Pons (tissue), 1 donor: ENCODE results near the gene DLGAP1.
A peak's percentile ranks its signal among the peaks of the same experiment; 100 is the strongest.

Experiments used
- DNase-seq: peaks from one replicate; pipeline ENCODE4 v3.0.0-alpha.2; 2016; ENCODE audit warnings: low spot score

The DLGAP1 gene

DNA sequence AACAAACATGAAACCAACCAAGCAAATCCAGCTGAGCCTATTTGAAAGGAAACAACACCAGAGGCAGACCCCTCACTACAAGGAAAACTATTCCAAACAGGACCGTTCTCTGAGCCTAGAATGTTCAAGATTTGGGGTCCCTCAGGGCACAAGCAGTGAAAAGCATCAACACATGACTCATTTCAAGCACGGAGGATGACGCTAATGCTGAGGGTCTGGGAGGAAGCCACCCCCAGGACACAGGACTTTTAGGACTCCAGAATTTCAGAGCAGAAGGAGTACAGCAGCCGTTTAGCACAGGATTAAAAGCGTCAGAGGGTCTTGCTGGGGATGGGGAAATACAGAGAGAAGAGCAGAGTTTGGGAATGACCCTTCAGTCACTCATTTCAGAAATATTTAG, 168.9 kb downstream of the DLGAP1 start:
- no peak for DNase-seq

DNA sequence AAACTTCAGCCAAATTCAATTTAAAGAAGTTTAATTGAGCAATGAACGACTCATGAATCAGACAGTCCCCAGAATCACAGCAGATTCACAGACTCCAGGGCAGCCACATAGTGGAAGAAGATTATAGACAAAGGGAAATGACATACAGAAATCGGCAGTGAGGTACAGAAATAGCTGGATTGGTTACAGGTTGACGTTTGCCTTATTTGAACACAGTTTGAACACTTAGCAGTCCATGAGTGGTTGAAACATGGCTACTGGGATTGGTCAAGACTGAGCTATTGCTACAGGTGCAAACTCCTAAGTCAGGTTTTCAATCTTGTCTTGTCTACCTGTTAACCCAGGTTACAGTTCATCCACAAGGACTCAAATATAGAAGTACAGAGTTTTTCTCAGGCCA, 169.6 kb downstream of the DLGAP1 start:
- DNase-seq: no peak

DNA sequence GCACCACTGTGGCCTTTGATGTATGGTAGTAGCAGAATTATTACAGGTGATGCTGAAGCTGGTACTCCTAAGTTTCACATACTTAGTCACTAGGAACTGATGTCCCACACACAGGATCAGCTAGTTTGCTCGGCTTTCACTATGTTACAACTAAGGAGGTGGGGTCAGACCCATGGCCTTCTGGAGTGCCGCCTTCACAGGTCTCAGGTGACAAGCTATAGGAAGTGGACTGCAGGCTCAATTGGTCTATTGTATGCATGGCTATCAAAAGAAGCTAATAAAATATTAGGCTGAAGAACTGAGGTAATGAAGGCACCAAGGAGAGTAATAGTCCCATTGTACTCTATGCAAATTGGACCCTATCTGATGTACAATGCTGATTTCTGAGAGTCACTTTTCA, 170.6 kb downstream of the DLGAP1 start:
- no peak for DNase-seq

DNA sequence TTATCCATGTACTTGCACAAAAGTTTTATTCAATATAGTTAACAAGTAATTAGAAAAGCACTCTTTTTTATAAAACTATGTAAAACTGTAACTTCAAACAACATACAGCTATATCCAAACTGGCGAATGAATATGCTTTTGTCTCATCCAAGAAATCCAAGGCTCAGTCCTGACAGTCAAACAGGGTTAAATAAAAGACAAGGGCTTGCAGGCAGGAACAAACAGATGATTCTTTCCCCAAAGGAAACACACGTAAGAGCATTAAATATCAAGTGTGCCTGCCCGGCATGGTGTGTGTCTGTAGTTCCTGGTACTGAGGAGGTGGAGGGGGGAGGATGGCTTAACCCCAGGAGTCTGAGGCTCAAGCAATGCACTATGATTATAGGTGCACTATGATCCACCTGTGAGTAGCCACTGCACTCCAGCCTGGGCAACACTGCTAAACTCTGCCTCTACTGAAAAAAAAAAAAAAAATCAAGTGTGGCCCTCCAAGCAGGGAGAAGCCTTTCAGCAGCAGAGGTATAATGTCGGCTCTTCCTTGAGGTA, 171.3 kb downstream of the DLGAP1 start:
- DNase-seq: no peak

DNA sequence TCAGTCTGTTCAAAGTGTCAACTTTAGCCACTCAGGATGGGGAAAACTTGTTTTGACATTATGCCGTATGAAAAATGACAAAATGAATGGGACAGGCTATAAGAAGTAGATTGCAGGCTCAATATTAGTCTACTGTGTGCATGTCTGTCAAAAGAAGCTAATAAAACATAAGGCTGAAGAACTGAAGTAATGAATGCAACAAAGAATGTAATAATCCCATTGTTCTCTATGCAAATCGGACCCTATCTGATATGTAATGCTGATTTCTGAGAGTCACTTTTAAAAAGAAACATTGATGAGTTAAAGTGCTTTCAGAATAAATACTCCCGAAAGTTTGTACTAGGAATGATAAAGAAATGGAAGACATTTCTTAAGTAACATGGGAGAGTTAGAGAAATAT, 172.2 kb downstream of the DLGAP1 start:
- no peak for DNase-seq

DNA sequence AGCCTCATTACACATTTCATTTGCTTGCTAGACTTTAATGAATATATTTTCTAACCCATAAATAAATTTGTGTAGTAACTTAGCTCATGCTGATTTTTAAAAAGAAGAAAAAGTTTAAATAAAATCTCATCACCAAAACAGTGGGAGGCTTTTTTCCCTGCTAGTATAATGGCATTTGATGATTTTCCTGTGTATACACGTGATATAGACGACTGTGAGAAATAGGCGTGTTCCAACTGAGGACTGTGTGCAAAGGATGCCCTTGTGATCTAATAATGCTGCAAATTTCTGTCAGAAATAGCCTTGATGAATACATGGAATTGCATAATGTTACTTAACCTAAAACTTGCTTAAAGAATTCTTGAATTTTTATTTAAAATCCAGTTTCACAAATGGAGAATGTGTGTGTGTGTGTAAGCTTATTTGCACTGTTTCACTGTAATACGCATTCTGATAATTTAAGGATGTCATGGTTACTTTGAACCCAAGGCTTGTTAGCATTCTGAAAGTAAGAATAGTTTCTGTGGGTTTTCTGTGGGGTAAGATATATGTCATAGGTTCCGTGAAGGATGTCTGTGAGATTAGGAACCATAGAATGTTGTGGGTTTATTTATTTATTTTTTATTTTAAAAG, 178.0 kb downstream of the DLGAP1 start:
- no peak for DNase-seq

DNA sequence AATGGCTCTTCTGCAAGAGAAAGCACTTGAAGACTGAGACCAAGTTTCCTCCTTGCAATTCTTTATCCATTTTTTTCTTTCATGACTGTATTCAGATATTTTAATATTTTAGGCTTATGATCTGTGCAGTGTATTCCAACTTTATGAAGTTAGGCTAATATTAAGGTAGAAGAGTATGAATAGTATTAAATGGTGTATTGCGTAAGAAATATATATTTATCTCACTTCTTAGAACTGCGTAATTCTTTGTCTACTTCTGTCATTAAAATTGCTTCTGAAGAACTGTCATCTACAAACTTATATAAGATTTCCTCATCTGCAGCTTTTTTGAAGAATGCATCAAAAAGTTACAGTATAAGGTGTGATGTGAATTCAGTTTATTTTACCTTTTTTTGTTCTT, 183.2 kb downstream of the DLGAP1 start:
- no peak for DNase-seq

DNA sequence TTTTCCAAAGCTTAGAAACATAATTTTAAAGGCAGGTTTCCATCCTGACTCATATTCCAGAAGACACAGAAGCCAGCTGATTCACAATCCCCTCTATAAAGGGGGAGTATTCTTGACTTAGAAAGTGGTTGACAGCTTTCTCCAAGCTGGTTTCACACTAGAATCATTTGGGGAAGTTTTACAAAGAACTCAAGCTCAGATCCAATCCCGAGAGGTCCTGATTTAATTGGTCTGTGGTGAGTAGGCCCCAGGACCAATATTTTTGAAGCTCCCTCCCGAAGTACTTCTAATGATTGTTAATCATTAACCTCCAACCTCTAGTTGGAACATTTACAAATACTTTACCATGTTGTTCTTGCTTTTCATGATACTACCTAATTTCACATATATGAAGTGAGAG, 184.1 kb downstream of the DLGAP1 start:
- no peak for DNase-seq

DNA sequence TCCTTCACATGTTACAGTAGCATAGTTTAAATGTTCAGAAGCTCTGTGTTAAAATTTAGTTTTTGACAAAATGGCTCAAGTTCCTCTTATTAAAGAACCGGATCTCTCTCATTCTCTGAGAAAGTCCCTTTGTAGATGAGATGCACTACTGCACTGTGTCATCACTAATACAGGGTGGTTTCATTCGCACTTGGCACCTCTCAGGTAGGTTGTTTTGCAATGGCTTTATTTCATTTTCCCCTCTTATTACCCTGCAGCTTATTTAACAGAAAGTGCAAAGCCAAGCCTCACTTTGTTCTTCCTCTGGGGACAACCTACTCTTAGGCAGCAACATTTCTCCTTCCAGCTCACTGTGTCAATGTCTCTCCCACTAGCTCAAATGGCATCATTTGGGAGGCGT, 185.1 kb downstream of the DLGAP1 start:
- no peak for DNase-seq

DNA sequence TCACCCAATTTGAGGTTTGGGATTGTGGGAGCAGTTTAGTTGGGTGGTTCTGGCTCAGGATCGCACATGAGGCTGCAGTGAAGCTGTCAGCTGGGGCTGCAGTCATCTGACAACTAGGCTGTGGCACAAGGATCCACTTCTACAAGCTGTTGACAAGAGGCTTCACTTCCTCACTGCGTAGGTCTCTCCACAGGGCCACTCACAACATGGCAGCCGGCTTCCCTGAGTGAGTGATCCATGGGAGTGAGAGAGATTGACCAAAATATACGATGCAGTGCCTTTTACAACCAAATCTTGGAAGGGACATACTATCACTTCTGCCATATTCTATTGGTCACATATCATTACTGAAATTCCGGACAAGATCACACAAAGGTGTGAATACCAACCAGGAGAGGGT, 187.5 kb downstream of the DLGAP1 start:
- DNase-seq: no peak

DNA sequence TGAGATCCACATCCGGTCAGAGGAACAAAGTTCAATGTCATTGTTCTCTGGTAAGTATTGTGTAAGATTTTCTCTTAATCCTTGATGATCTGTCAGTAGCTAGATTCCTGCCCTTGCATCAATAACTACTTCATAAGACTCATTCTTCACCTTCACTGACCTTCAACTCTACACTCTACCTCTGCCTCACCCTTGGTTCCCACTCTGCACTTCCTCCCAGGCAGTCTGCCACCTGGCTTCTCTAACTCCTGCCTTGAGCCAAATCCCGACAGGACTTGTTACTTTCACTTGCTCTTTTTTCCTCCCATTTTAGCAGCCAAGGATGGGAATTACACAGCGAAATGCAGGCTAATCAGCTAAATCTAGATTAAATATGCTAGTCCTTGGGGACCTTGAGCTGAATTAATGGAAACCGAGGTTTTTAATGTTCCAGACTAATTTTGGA, 190.7 kb downstream of the DLGAP1 start:
- peak; percentile 49 for DNase-seq

DNA sequence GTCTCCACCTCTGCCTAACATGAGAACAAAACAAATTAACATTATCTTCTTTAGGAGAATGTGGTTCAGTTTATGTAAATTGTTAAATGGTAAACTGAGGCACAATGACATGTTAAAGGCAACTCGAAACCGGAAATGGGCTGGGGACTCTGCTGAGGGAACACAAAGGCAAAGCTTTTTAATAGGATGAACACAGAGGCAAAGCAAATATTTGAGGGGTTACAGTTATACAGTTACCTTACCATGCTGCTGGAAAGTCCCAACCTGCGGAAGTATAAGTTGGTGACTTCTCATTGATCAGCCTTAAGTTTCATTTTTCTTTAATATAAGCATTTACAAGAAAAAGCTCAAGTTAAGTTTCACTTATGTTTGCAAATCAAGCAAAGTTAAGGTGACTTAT, 195.0 kb downstream of the DLGAP1 start:
- DNase-seq: no peak

DNA sequence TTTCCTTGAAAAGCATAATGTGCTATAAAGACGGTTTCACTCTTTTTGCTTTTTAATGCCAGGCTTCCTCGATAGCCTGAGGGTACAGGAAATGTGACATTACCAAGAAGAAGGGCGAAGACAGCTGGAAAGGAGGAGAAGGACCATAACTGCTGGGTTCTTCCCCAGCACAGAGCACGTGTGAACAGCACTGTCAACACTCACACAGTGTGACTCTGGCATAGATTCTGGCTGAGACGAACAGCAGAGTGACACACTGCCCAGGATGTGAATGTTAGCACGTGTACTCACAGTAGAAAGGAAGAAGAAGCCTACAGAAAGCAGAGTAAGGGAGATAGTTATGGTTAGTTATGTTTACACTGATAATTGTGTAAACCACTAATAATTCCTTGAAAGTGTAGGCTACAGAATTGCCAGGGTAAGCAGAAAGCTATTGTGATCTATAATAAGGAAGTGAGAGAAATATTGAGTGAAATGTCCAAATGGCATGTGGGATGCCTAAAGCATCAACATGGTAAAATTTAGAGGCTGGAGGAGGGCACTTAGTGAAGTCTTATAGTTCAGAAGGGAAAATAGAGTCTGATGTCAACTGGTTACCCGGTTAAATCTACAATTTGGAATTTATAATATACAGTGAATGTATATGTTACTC, 198.2 kb downstream of the DLGAP1 start:
- no peak for DNase-seq

DNA sequence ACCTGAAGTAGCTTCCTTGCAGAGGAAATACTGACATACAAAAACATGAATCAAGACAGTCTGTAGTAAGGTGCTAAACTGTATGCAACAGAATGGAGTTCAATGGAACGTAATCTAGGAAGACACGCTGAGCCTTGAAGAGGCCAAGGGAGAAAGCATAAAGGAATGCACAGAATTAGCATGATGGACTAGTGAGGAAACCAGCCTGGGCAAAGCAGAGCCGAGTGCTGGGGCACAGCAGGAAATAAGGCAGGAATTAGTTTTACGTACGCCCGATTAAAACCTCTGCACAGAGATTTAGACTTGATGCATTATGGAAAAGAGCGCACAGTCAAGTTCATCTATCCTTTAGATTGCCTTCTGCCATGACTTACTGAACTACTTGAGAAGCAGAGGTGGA, 200.3 kb downstream of the DLGAP1 start:
- no peak for DNase-seq

DNA sequence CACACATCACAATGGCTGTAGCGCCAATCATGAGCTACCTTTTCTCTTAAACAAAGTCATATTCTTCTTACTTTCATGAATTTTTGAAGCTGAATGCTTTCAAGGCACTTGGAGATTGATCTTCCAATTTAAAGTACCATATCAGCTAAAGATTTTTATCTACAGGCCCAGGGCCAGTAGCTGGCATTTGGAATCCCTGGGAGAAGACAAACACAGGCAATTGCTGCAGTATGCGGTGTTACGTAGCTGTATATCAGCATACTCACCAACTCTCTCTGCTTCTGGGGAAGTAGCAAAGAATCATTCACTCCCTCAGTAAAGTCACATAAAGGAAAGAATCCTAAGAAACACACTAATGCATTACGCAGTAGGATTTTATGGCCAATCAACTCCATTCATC, 202.3 kb downstream of the DLGAP1 start:
- no peak for DNase-seq

DNA sequence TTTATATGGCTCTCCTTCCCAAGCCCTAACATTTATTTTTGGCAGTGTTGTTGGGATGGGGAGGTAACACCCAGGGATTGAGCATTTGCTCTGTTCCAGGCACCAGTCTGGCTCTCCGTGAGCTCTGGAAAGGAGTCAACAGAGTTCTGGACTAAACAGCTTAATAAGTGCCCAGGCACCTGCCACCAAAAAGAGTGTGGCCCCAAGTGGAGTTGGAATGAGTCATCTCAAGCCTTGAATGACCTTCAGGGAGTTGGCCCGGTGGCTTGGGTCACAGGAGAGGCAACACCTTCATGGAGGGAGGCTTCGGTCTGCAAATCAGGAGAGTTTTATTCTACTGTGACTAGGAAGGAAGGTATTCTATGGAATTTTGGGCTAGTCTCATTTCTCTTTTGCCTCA, 203.2 kb downstream of the DLGAP1 start:
- DNase-seq: peak; percentile 25

DNA sequence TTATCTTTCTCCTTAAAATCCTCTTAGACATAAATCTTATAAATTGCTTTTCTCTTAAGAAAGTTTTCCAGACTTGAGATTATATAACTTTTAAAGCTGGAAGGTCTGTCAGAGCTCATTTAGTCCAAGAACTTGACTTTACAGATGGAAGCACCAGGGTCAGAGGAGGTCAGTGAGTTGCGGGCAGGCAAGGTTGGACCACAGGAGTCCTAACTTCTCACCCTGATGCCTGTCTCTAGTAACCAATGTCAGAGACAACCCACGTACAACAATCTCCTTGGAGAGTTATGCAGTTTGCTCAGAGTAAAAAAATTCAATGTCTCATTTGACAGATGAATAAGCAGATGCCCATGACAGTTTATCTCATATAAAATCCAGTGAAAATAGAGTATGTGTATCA, 203.9 kb downstream of the DLGAP1 start:
- DNase-seq: no peak

DNA sequence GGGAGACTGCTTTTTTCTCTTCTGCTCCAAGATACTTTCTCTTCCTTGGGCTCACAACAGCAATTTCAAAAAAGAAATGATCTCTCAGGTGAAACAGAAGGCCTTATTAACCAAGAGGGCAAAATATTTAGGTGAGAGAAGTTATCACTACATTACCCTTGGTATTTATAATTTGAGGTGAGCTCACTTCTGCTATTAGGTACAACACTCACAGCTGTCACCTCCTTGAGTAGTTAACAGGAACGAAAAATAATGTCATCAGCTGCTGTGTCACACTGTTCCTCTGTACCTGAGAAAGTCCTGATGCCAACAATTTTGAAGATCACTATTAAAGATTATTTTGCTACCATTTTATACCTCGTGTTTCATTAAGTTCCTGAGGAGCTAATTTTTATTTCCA, 205.0 kb downstream of the DLGAP1 start:
- no peak for DNase-seq

DNA sequence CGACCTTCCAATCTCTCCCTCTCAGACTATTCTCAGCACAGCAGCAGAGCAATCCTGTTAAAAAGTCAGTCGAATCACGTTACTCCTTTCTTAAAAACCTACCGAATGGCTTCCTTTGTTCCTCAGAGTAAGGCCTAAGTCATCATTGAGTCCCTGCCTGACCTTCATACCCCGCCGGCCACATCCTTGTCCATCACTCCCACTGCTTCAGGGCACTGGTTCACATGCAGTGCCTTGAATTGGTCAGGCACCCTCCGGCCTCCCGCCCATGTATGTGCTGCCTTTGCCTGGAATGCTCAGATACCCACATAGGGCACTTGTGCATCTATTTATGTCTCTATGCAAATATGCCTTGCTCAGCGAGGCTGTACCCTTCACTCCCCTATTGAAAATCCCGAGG, 206.4 kb downstream of the DLGAP1 start:
- no peak for DNase-seq

DNA sequence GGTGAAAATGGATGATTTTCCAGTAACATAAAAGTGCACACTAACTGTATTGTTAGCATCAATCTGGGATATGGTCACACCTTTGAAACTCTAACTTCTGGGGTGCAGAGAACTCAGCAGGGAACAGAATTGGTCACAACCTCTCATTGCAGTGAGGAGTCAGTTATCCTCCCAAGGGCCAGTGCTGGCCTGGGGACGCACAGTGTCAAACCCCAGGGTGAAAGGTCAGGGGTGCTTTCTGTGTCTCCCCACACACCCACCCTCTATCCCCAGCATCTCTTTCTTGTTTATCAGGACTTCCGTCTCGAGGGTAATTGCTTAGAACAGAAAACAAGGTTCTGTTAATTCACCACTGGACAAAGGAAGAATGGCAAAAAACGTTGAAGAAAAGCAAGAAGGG, 208.7 kb downstream of the DLGAP1 start:
- DNase-seq: no peak

DNA sequence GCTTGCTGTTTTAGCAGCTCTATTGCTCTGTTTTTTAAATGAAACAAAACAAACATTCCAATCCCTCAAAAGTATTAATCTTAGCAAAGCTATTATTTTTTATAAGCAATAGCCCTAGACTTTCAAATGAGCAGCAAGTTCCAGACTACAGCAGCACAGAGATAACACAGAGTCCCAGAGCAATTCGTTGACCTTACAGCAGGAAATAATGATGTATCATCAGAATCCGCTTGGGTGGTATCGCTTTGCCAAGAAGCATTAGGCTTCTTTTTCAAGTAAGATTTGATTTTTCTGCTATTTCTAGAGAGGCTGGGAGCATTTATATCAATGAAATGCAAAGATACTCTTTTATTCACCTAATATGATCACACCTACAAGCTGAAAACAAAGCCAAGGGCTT, 209.7 kb downstream of the DLGAP1 start:
- DNase-seq: no peak

DNA sequence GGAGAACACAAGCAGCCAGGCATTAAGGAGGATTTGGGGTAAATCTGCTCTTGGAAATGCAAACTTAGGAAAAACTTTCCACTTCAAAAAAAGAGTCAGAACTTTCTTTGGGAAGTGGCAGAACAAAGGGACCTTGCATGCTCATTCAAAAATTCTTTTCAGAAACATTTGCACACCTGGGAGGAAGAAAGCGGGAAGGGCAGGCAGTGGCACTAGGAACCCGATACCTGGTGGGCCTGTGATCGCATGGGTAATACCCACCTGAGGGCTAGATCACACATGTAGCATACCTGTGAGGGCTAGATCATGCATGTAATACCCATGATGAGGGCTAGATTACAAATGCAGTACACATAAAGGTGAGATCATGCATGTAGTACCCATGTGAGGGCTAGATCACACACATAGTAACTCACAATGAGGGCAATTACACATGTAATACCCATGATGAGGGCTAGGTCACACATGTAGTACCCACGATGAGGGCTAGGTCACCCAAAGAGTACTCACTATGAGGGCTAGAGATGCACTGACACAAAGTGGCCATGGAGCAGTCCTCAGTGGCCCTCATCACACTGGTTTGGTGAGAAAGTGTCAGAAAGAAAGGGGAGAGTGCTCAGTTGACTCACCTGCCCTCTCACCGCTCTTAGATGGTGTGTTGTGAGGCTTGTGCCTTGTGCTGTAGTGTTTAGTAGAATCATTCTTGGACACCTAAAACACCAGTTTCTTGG, 212.5 kb downstream of the DLGAP1 start:
- DNase-seq: no peak

DNA sequence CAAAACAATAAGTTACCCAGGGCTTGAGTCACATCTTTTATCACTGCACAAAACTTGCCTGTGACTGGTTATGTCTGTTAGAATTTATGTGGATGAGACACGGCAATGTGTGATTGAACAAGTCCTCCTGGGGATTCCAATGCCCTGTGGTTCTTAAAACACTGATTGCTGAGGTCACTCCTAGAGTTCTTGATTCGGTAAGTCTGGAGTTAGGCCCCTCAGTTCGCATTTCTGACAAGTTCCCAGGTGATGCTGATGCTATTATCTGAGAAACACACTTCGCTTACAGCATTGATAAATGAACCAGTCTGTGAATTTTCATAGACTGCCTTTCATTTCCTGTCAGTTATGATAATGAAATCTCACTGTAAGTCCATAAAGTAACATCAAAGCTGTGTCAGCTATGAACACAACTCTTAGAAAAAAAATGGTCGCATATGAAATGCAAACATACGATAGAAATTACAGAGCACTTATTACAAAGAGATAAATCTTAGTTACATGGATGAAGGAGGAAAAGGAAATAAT, 214.0 kb downstream of the DLGAP1 start:
- DNase-seq: no peak
